WERI-Rb-1 (cell line): ENCODE measurements around the gene CRYL1.

Experiments
- DNase-seq: peaks from one replicate; pipeline ENCODE4 v3.0.0-alpha.2; 2020
- H3K27ac ChIP-seq: fragments of 250-450 bp; sonication (Bioruptor Pico); 2 replicates; pipeline ENCODE4 v1.5.1; 2020; ENCODE audit warnings: mild to moderate bottlenecking, moderate library complexity
- H3K27me3 ChIP-seq: fragments of 250-450 bp; sonication (Bioruptor Pico); 2 replicates; pipeline ENCODE4 v1.5.1; 2021; ENCODE audit warnings: mild to moderate bottlenecking, low read depth, moderate library complexity; ENCODE audit not compliant: insufficient read depth, severe bottlenecking
- H3K36me3 ChIP-seq: fragments of 250-450 bp; sonication (Bioruptor Pico); 2 replicates; pipeline ENCODE4 v1.5.1; 2020; ENCODE audit warnings: mild to moderate bottlenecking, moderate library complexity
- H3K4me3 ChIP-seq: 2 replicates; pipeline ENCODE4 v1.5.1; 2011; ENCODE audit warnings: low read depth, mild to moderate bottlenecking, control low read depth, low read length
- H3K9me3 ChIP-seq: fragments of 250-450 bp; sonication (Bioruptor Pico); 2 replicates; pipeline ENCODE4 v1.5.1; 2021; ENCODE audit warnings: mild to moderate bottlenecking, moderate library complexity; ENCODE audit not compliant: severe bottlenecking
- TF ChIP-seq, protein P1 (sequence below): IDR thresholded peaks from 2 replicates; pipeline ENCODE4 v1.5.1; 2011; ENCODE audit warnings: low read depth, mild to moderate bottlenecking, control low read depth, inconsistent platforms, low read length

The CRYL1 gene

DNA sequence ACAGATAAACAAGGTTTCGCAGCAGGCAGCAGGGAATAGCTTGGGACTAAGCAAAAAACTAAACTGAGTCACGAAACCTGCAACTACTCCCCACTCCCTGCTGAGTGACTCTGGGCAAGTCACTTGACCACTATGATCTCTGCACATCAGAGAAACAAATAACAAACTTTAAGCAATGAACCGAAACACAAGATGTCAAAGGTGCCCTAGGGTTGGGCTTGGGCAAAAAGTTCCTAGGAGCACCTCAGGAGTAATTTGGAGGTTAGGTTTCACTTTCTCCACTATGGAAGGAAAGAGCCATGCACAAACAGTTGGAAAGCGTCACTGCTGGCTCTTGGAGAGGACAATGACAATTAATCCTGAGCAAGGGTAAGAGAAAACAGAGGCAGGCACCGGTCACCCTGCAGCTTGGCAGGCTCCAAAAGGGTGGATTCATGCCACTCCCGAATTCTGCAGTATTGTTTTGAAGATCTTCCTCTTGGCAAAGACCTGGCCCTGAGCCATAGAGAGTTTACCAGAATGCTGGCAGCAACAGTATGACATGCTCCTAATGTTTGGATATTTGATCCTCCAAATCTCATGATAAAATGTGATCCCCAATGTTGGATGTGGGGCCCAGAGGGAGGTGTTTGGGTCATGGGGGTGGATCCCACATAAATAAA is 60.3 kb downstream of the CRYL1 start:
- Histone ChIP-seq H3K4me3 (no peak overlapping the region), H3K27me3 (no peaks in the 10 kb centered on the region), H3K36me3 (no peaks in the 10 kb centered on the region), H3K9me3 (no peaks in the 10 kb centered on the region), H3K27ac (no peak overlapping the region)
- TF ChIP-seq, protein P1, sequence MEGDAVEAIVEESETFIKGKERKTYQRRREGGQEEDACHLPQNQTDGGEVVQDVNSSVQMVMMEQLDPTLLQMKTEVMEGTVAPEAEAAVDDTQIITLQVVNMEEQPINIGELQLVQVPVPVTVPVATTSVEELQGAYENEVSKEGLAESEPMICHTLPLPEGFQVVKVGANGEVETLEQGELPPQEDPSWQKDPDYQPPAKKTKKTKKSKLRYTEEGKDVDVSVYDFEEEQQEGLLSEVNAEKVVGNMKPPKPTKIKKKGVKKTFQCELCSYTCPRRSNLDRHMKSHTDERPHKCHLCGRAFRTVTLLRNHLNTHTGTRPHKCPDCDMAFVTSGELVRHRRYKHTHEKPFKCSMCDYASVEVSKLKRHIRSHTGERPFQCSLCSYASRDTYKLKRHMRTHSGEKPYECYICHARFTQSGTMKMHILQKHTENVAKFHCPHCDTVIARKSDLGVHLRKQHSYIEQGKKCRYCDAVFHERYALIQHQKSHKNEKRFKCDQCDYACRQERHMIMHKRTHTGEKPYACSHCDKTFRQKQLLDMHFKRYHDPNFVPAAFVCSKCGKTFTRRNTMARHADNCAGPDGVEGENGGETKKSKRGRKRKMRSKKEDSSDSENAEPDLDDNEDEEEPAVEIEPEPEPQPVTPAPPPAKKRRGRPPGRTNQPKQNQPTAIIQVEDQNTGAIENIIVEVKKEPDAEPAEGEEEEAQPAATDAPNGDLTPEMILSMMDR = no peak
- no peak for DNase-seq

DNA sequence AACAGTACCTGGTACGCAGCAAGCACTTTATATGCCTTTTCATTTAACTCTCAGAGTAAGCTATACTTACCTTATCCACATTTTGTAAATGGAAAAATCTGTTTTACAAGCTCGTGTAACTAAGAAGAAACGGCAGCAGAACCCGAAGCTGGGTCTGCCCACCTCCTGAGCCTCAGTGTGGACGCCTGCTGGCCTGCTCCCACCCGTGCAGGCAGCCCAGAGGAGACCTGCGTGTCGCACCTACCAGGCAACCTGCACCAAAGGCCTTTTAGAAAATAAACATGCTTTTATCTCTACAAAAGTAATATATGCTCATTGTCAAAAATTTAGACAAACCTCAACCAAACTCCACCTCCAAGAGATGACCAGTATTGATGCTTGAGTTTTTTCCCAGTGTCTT is 62.7 kb downstream of the CRYL1 start:
- no peak for DNase-seq
- no peak overlapping the region for H3K27ac ChIP-seq
- H3K4me3 ChIP-seq = no peak overlapping the region
- H3K36me3 ChIP-seq = no peaks in the 10 kb centered on the region
- no peaks in the 10 kb centered on the region for H3K27me3 ChIP-seq
- no peaks in the 10 kb centered on the region for H3K9me3 ChIP-seq
- TF ChIP-seq, protein P1 = no peak

GRCh38 chr13:20462533-20462915 is 63.1 kb downstream of the CRYL1 start:
- Histone ChIP-seq H3K9me3 (no peaks in the 10 kb centered on the region), H3K27ac (no peak overlapping the region), H3K36me3 (no peaks in the 10 kb centered on the region), H3K4me3 (no peak overlapping the region), H3K27me3 (no peaks in the 10 kb centered on the region)
- TF ChIP-seq, protein P1 = no peak
- no peak for DNase-seq

- DNase-seq = no peak
- TF ChIP-seq, protein P1 = no peak
- Histone ChIP-seq H3K9me3 (no peaks in the 10 kb centered on the region), H3K36me3 (no peaks in the 10 kb centered on the region), H3K27me3 (no peaks in the 10 kb centered on the region), H3K27ac (no peak overlapping the region), H3K4me3 (no peak overlapping the region)
These were observed 63.7 kb downstream of the CRYL1 start for GRCh38 chr13:20461860-20462532.

- H3K36me3 ChIP-seq = no peaks in the 10 kb centered on the region
- TF ChIP-seq, protein P1 = no peak
- no peaks in the 10 kb centered on the region for H3K9me3 ChIP-seq
- no peaks in the 10 kb centered on the region for H3K27me3 ChIP-seq
- no peak overlapping the region for H3K27ac ChIP-seq
- H3K4me3 ChIP-seq = no peak overlapping the region
- no peak for DNase-seq
These were observed 64.2 kb downstream of the CRYL1 start for GRCh38 chr13:20461481-20461859.
